8988T (cell line): Measurements from ENCODE around the gene KRTAP10-4.
"Not testable (repeated sequence)": the region's sequence is repeated elsewhere in the genome, so short reads cannot be mapped to it uniquely, and the experiment has no call there.

Experiments used
- DNase-seq: peaks from one replicate; pipeline ENCODE4 v3.0.0; 2011

Gene KRTAP10-4

DNA sequence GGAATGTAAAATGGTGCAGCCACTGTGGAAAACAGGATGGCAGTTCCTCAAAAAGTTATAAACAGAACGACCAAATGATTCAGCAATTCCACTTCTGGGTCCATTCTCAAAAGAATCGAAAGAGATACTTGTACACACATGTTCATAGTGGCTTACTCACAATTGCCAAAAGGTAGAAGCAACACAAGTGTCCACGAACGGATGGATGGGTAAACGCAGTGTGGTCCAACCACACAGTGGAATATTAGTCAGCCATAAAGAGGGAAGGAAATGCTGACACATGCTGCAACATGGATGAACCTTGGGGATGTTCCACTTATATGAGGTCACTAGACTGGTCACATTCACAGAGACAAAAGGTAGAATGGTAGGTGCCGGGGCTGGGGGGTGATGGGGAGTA is 38.8 kb upstream of the KRTAP10-4 start:
- no peak for DNase-seq

DNA sequence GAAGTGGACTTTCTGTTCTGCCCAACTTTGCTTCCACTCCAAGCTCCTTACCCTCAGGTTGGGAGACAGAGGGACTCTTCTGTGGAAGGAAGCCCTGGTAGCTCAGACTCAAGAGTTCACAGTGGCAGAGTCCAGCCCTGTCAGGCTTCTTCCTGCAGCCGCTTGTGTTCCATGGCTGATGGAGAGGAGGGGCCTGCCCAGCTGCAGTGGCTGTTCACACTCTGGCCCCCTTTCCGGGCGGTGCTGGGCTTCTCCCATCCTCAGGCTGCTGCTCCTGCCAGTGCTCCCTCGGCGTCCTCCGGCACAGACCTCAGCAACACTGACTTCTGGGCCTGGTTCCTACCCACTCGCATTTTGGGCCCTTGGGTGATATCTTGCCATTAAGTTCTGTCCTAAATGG is 37.6 kb upstream of the KRTAP10-4 start:
- no peak for DNase-seq

DNA sequence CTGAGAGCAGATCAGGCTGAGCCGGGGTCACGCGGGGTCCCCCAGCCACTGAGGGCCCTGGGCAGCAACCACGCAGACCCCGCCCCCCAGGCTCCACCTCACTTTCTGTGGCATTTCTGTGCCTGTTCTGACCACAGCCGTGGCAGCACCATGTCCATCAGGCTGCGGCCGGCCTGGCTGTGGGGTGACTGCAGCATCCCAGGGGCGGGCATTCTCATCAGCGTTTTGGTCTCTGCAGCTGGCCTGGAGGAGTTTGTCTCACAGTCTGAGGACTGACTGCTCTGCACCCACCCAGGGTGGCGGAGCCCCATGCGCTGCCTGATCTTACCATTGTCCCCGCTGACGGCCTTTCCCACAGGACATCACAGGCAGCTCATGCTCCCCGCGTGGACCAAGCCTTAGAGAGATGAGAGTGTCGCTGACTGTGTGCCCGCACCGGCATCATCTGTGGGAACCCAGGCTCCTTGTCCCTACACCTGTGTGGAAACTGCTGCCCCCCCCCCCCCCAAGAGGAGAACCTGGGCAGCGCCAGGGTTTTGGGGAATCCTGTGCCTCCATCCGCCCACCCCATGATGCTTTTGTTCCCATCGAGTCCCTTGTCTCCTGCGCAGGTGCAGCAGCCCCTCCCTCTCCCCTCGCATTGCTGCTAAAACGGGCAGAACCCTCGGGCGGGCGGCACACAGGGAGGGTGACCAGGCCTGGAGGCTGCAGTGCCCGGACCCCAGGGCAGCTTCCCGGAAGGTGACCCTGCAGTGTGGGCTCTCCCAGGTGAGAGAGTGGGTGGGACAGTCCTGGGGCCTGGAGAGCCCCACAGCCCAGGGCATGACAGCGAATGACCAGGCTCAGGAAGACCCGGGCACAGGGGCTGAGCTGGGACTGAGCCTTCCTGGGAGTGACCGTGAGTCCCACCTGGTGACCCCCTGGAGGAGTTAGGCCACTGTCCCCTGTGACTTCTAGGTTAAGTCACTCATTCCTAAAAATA is 35.3 kb upstream of the KRTAP10-4 start:
- DNase-seq: no peak

DNA sequence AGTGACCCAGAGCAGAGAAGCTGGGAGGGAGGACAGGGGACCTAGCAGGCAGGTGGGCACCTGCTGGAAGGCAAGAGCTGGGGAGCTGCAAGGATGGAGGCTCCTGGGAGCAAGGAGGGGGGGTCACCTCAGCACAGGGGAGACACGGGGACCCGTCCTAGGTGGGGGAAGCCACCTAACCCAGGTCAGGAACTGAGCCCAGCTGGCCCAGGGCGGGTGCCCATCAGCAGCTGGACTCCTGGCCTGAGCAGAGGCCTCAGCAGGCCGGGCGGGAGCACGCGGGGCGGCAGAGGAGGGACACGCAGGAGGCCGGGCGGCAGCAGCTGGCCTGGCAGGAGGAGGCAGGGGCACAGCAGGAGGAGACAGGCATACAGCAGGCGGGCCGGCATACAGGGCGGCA is 34.5 kb upstream of the KRTAP10-4 start:
- DNase-seq: no peak

DNA sequence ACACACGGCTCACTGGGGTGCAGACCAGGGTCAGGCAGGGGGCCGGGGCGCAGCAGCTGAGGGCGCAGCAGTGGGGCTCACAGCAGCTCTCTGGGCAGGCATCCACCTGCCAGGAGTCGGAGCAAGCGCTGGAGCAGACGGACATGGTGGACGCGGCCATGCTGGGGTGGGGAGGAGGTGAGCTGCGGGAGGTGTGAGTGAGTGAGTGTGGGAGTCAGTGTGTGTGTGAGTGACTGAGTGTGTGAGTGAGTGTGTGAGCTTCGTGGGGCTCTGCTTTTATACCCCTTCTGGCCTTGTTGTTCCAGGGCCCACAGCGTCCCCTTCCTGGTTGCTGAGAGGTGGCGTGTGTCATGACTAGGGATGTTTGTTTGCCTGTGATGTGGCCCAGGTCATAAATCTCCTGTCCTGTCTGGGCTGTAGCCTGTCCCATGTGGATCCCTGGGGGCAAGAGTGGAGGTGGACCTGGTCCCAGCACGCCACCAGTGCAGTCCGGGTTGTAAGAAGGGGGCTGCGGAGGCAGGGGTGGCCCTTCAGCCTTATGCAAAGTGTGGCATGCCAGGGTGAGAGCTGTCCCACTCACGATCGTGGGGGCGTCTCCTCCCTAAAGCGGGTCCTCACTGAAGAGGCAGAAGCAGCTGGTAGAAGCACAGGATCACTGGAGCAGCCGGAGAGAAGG is 33.4 kb upstream of the KRTAP10-4 start, which contains the start of gene KRTAP10-1:
TSS of gene KRTAP10-1 (minus strand) at position 205 of the 676 bp plus-strand sequence. CDS start at position 160, 45 bp downstream.
- DNase-seq: no peak

DNA sequence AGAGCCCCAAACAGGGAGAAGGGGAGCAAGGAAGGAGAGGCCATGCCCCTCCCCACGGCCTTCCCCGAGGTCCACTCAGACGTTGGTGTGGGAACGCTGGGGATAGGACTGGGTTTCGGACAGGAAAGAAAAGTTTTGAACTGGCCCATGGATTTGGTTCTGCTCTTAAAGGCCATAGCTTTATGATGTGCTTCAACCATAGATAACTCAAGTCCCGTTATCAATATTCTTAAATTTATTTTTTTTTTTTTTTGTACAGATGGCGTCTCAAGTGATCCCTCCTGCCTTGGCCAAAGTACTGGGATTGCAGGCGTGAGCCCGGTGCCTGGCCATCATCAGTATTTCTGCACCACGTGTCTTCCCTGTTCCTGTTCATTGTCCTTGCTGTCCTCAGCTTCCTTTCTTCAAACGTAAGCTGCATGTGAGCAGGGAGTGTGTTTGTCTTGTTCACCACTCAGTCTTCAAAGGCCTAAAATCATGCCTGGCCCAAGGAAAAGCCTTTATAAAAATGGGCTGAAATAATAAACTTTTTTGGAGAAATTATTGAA is 32.7 kb upstream of the KRTAP10-4 start:
- DNase-seq: no peak

DNA sequence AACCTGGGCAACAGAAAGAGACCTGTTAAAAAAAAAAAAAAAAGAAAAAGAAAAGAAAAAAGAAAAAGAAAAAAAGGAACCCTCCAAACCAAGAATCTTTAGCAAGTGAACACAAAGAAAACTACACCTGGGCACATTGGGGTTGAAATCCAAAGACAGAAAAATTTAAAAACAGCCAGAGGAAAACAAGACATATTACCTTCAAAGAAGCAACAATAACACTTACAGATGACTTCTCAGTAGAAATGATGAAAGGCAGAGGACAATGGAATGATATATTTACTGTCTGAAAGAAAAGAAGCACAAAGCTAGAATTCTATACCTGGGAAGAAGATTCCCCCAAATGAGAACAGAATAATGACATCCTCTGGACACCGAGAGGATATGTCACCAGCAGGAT is 30.8 kb upstream of the KRTAP10-4 start:
- no peak for DNase-seq

DNA sequence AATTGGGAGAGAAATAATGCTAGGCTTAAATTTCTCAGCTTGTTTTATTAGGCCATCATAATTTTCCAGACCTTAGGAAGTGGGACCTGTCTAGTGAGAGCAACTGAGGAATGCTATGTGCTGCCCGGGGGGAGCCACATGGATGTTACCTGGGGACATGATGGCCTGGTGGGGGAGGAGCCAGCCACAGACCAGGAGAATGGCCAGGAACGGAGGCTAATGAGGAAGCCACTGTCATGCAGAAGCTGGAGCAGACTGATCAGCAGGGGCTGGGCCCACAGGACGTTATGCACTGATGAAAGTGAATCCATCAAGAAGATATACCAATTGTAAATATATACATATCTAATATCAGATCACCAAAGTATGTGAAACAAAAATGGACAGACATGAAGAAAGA is 29.0 kb upstream of the KRTAP10-4 start:
- no peak for DNase-seq

DNA sequence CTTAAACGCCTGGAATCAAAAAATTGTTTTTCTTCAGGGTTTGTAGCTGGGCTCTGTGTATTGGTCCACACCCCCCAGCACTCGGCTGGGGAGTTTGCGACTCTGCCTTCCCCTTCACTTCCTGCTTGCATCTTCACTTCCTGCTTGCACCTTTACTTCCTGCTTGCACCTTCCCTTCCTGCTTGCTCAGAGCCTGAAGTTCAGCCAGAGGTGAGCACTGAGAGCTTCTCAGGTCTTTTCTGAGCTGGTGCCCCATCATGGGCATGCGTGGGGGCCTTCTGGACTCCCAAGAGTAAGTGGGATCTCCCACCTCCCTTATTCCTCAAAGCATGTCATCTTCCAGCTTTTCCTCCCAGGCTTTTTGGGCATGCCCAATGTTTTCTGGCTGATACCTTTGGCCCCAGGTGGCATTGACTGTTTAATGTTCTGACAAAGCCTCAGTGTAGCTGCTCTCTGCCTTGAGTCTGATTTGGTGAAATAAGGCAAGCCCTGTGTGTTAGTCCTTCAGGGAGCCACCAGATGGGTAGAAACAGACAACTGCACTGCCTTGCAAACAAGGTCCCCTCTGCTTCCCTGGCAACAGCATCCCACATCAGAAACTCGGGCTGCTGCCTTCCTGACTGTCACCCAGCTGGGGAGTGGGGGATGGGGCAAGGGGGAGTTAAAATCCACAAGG is 25.7 kb upstream of the KRTAP10-4 start:
- DNase-seq: no peak

- DNase-seq: no peak
Observed at GRCh38 chr21:44548381-44548780, 25.1 kb upstream of the KRTAP10-4 start.

DNA sequence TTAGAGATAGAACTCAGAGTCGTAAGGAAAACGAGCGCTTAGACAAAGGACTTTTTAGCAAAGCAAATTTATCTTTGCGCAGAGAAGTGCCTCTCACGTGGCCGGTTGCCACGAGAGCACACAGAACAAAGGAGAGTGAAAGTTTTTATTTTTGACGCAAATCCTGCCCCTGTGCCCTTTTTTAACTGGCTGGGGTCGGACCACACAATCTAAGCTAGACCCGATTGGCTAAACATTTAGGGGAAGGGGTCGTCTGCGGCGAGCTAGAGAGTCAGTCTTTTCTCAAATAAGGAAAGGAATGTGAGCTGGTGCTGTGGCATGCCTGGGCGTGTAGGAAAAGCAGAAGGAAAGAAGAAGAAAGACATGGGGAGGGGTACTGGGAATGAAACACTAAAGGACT is 24.6 kb upstream of the KRTAP10-4 start:
- DNase-seq: no peak

DNA sequence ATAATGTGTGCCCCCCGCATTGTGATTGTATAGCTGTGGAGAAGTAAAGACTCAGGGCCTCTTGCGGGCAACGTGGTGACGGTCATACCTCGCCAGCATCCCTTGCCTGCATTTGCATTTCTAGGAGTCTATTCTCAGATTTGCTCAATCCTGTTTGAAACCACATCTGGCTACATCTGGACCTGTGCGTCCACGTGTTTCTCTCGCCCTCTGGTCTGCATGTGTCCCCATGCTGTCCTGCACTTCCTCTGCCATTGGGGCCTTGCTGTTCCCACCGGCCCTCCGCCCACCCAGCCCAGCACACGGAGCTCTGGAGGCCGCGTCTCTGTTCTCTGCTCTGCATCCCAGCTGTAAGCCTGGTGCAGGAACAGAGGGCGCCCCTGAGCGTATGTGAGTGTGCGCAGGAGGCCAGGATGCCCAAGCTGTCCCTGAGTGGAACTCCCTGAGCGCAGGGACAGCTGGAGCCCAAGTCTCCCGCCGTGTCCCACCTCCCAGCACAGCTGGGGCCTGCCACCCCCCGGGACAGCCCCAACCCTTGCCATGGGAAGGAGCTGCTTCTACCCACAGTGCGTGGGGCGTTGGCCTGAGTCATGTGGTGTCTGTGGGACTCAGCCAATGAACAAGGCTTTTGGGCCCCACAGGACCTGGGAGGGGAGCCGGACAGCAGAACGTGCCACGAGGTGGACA is 23.9 kb upstream of the KRTAP10-4 start:
- no peak for DNase-seq

DNA sequence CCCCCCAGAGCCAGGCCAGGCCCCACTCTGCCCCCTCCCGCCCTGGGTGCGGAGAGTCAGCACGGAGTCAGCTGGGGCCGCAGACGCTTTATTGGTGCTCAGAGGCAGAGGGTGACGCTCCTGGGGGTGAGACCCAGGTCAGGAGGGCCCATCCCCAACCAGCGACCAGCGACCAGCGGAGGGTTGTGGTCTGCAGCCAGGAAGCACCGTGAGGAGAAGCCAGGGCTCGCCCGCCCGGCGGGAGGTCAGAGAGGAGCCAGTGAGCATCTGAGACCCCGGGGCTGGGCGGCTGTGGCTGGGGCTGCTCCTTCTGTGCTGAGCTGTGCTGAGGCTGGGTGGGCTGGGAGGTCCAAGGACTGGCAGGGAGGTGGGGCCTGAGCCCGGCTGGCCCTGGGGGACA is 23.2 kb upstream of the KRTAP10-4 start:
- DNase-seq: not testable (repeated sequence)

DNA sequence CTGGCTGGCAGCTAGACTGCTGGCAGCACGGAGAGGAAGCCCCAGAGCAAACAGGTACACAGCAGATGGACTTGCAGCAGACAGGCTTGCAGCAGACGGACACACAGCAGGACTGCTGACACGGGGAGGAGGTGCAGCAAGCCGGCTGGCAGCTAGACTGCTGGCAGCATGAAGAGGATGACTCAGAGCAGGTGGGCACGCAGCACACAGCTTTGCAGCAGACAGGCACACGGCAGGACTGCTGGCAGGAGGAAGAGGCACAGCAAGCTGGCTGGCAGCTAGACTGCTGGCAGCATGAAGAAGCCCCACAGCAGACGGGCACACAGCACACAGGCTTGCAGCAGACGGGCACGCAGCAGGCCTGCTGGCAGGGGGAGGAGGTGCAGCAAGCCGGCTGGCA is 22.7 kb upstream of the KRTAP10-4 start:
- DNase-seq: no peak

- DNase-seq: no peak
Observed at GRCh38 chr21:44551340-44551961, 22.1 kb upstream of the KRTAP10-4 start, which contains the start of gene KRTAP10-2. Gene KRTAP10-2, minus strand, starts transcription at chr21:44551505. Its CDS starts 47 bp downstream, at chr21:44551458.

- DNase-seq: no peak
Observed at GRCh38 chr21:44552136-44552535, 21.4 kb upstream of the KRTAP10-4 start.

- DNase-seq: no peak
Observed at GRCh38 chr21:44552681-44553080, 20.8 kb upstream of the KRTAP10-4 start.

DNA sequence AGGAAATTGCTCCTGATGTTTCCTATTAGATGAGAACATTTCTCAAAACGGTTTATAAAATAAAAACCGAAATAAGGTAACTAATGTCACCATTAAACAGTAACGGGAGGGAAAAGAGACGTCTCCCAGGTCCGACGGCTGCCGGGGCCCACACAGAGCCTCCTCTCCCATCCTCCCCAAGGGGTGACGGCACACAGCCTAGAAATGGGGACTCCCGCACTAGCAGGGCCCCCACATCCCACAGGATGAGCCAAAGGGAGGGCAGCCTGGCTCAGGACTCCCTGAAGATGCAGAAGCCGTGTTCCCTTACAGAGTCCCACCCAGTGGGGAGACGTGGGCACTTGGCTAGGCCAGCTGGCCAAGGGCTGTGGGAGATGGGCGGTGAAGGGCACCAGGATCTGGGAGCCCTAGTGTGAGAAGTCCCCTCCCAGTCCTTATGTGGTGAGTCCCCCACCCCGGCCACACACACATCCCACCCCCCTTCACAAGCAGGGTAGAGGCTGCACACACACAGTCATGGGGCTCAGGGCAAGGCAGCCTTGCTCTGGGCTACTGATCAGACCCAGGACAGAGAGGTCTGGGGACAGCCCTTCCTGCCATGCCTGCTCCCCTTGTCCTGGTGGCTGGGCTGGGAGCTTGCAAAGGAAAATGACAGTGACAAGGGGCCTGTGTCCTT is 18.2 kb upstream of the KRTAP10-4 start:
- no peak for DNase-seq

- DNase-seq: no peak
Observed at GRCh38 chr21:44556879-44557278, 16.6 kb upstream of the KRTAP10-4 start.

GRCh38 chr21:44557491-44558328 is 15.8 kb upstream of the KRTAP10-4 start:
- DNase-seq: no peak
